Measurements from ENCODE around the gene TMEM273.
A peak's percentile ranks its signal among the peaks of the same experiment; 100 is the strongest.

TMEM273 gene

GRCh38 chr10:49164559-49165188 is 23.5 kb downstream of the TMEM273 start:
- no peak for DNase-seq (ENCODE audit: low spot score)

- peak; percentile 72 for DNase-seq (ENCODE audit: low spot score)
These were observed 24.4 kb downstream of the TMEM273 start for GRCh38 chr10:49163741-49164140.

- no peak for DNase-seq (ENCODE audit: low spot score)
These were observed 25.4 kb downstream of the TMEM273 start for GRCh38 chr10:49162761-49163310.

GRCh38 chr10:49162063-49162462 is 26.1 kb downstream of the TMEM273 start:
- no peak for DNase-seq (ENCODE audit: low spot score)

- DNase-seq (ENCODE audit: low spot score): peak; percentile 65
These were observed 26.7 kb downstream of the TMEM273 start for GRCh38 chr10:49161411-49161997.

- DNase-seq (ENCODE audit: low spot score): no peak
These were observed 27.4 kb downstream of the TMEM273 start for GRCh38 chr10:49160814-49161213.

- no peak for DNase-seq (ENCODE audit: low spot score)
These were observed 28.1 kb downstream of the TMEM273 start for GRCh38 chr10:49160110-49160509.

- DNase-seq (ENCODE audit: low spot score): no peak
These were observed 29.3 kb downstream of the TMEM273 start for GRCh38 chr10:49158915-49159314.

- DNase-seq (ENCODE audit: low spot score): no peak
These were observed 29.8 kb downstream of the TMEM273 start for GRCh38 chr10:49158404-49158803.

GRCh38 chr10:49157229-49157628 is 31.0 kb downstream of the TMEM273 start:
- no peak for DNase-seq (ENCODE audit: low spot score)

GRCh38 chr10:49154641-49155040 is 33.5 kb downstream of the TMEM273 start:
- DNase-seq (ENCODE audit: low spot score): no peak

GRCh38 chr10:49153971-49154370 is 34.2 kb downstream of the TMEM273 start:
- peak; percentile 81 for DNase-seq (ENCODE audit: low spot score)

GRCh38 chr10:49153115-49153514 is 35.1 kb downstream of the TMEM273 start:
- no peak for DNase-seq (ENCODE audit: low spot score)

GRCh38 chr10:49152663-49153062 is 35.5 kb downstream of the TMEM273 start:
- DNase-seq (ENCODE audit: low spot score): no peak

- no peak for DNase-seq (ENCODE audit: low spot score)
These were observed 36.2 kb downstream of the TMEM273 start for GRCh38 chr10:49152037-49152436.

GRCh38 chr10:49151481-49151880 is 36.7 kb downstream of the TMEM273 start:
- DNase-seq (ENCODE audit: low spot score): no peak

- DNase-seq (ENCODE audit: low spot score): no peak
These were observed 37.2 kb downstream of the TMEM273 start for GRCh38 chr10:49151025-49151445.

GRCh38 chr10:49150426-49150825 is 37.8 kb downstream of the TMEM273 start:
- no peak for DNase-seq (ENCODE audit: low spot score)

GRCh38 chr10:49149881-49150280 is 38.3 kb downstream of the TMEM273 start:
- no peak for DNase-seq (ENCODE audit: low spot score)

- DNase-seq (ENCODE audit: low spot score): peak; percentile 57
These were observed 44.0 kb downstream of the TMEM273 start for GRCh38 chr10:49144058-49144720.

- DNase-seq (ENCODE audit: low spot score): no peak
These were observed 44.9 kb downstream of the TMEM273 start for GRCh38 chr10:49143249-49143648.

- DNase-seq (ENCODE audit: low spot score): no peak
These were observed 46.5 kb downstream of the TMEM273 start for GRCh38 chr10:49141541-49142332.
